HG03097 (cell line): ENCODE measurements around the gene MAGI3.
"Not testable (repeated sequence)": the region's sequence is repeated elsewhere in the genome, so short reads cannot be mapped to it uniquely, and the experiment has no call there.

ENCODE experiments used
- ATAC-seq: cut with Tn5 transposase; IDR thresholded peaks from one replicate; pipeline ENCODE4 v1.9.1; 2021; ENCODE audit not compliant: unreplicated experiment, low FRiP score

Gene MAGI3

GRCh38 chr1:113676524-113676923 lies 286.2 kb downstream of the MAGI3 start:
- ATAC-seq, result no peak

GRCh38 chr1:113677250-113678158 lies 287.2 kb downstream of the MAGI3 start:
- no peak for ATAC-seq

- ATAC-seq, result no peak
Observed at GRCh38 chr1:113678159-113678469, 287.8 kb downstream of the MAGI3 start.

- ATAC-seq, result no peak
Observed at GRCh38 chr1:113681596-113682337, 291.5 kb downstream of the MAGI3 start.

GRCh38 chr1:113683384-113684152 lies 293.3 kb downstream of the MAGI3 start:
- ATAC-seq, result no peak

GRCh38 chr1:113684153-113684541 lies 293.8 kb downstream of the MAGI3 start:
- no peak for ATAC-seq

GRCh38 chr1:113686891-113687618 lies 296.7 kb downstream of the MAGI3 start:
- no peak for ATAC-seq

- no peak for ATAC-seq
Observed at GRCh38 chr1:113691184-113691583, 300.9 kb downstream of the MAGI3 start.

GRCh38 chr1:113692342-113692741 lies 302.0 kb downstream of the MAGI3 start:
- ATAC-seq, result no peak

- no peak for ATAC-seq
Observed at GRCh38 chr1:113692824-113693431, 302.6 kb downstream of the MAGI3 start.

GRCh38 chr1:113694910-113695309 lies 304.6 kb downstream of the MAGI3 start:
- no peak for ATAC-seq

GRCh38 chr1:113701429-113701828 lies 311.1 kb downstream of the MAGI3 start:
- no peak for ATAC-seq

- ATAC-seq, result no peak
Observed at GRCh38 chr1:113714606-113715269, 324.4 kb downstream of the MAGI3 start.

- not testable (repeated sequence) for ATAC-seq
Observed at GRCh38 chr1:113717506-113717905, 327.2 kb downstream of the MAGI3 start.

- not testable (repeated sequence) for ATAC-seq
Observed at GRCh38 chr1:113718621-113719020, 328.3 kb downstream of the MAGI3 start.

GRCh38 chr1:113721010-113721409 lies 330.7 kb downstream of the MAGI3 start:
- no peak for ATAC-seq

- no peak for ATAC-seq
Observed at GRCh38 chr1:113732802-113733201, 342.5 kb downstream of the MAGI3 start.

GRCh38 chr1:113734357-113735055 lies 344.2 kb downstream of the MAGI3 start:
- no peak for ATAC-seq
